ENCODE data around the gene MMP25. TPM values are rescaled to one million over a fixed set of nuclear protein-coding genes. Genes with fewer than 3 reads are reported as not detected.

MMP25 gene
- total RNA-seq, 2 experiments from 2014 or later = 0.63 to 5.6 TPM

DNA sequence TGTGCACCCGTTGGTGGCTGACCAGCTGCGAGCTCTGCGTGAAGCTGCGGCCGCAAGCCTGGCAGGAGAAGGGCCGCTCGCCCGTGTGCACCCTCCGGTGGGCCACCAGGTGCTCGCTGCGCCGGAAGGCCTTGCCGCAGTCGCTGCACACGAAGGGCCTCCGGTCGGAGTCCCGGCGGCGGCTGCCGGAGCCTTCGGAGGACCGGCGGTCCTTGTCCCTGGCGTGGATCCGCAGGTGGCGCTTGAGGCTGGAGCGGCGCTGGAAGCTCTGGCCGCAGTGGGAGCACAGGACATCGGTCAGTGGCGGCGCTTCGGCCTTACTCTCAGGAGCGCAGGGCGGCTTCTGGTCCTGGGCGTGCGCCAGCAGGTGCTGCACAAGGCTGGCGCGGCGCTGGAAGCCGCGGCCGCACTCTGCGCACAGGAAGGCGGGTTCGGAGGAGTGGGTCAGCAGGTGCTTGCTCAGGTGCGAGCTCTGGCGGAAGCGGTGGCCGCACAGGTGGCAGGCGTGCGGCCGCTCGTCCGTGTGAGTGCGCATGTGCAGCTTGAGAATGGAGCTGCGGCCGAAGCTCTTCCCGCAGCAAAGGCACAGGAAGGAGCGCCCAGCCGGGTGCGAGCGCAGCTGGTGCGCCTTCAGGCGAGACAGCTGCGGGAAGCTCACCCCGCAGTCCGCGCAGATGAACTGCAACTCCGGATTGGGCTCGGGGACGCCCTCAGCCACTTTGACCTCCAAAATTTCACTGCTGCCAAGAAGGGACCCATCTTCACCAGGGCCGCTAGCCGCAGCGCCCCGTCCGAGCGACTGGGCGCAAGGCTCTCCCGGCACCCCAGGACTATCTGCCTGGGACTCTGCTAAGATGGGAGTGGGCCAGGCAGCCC, 43.6 kb downstream of the MMP25 start:
- H3K4me2 ChIP-seq (ENCODE audit: low read length) = no peak overlapping the region
- intact Hi-C loops (cut with micrococcal nuclease; ENCODE audit: unreplicated experiment) = no loop called here
- POLR2A ChIA-PET = no interaction called here

DNA sequence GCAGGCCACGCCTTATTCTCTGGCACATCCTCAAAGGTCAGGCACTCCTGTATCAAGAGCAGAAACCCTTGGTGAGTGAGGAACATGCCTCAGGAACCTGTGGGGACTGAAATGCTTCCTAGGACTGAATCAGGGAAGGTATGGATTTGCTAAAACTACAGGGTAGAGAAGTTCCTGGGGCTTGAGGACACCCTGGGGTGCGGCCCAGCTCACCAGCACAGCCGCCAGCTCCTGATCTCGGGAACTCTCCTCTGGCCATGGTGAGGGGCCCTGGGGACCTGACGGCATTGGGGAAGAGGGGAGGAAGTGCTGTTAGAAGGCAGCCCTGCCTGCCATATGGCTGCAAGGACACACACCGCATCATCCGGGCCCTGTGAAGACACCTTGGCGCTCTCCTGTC, 45.2 kb downstream of the MMP25 start:
- POLR2A ChIA-PET = no interaction called here
- intact Hi-C loops (cut with micrococcal nuclease; ENCODE audit: unreplicated experiment) = no loop called here

More for the DNA sequence above, 43.6 kb downstream of the MMP25 start:
- H2AFZ ChIP-seq (ENCODE audit: low read length) = no peak overlapping the region
- H3K4me1 ChIP-seq (ENCODE audit: insufficient read depth, low read length, poor library complexity, severe bottlenecking) = peaks cover 15% of the 10 kb centered on the region
- no peaks in the 10 kb centered on the region for H3K36me3 ChIP-seq (ENCODE audit: insufficient read depth, low read length)
- BruUV-seq (replicated peaks) = no TSS peak
- CTCF ChIA-PET (ENCODE audit: unreplicated experiment) = no interaction called here
- no peaks in the 10 kb centered on the region for H3K79me2 ChIP-seq (ENCODE audit: insufficient read depth, low read depth, low read length)
- H3K9me3 ChIP-seq (ENCODE audit: low read length) = no peaks in the 10 kb centered on the region
- H3K4me3 ChIP-seq (ENCODE audit: low read depth, low read length, poor library complexity, severe bottlenecking) = no peak overlapping the region
- no peaks in the 10 kb centered on the region for H4K20me1 ChIP-seq (ENCODE audit: insufficient read depth, low read length)
- H3K27ac ChIP-seq (ENCODE audit: low read depth, low read length, poor library complexity, severe bottlenecking) = no peak overlapping the region
- H3K9me2 ChIP-seq (ENCODE audit: insufficient read depth, low read length) = no peaks in the 10 kb centered on the region
- no peak for DNase-seq (ENCODE audit: low spot score)
- TF ChIP-seq, protein P1, sequence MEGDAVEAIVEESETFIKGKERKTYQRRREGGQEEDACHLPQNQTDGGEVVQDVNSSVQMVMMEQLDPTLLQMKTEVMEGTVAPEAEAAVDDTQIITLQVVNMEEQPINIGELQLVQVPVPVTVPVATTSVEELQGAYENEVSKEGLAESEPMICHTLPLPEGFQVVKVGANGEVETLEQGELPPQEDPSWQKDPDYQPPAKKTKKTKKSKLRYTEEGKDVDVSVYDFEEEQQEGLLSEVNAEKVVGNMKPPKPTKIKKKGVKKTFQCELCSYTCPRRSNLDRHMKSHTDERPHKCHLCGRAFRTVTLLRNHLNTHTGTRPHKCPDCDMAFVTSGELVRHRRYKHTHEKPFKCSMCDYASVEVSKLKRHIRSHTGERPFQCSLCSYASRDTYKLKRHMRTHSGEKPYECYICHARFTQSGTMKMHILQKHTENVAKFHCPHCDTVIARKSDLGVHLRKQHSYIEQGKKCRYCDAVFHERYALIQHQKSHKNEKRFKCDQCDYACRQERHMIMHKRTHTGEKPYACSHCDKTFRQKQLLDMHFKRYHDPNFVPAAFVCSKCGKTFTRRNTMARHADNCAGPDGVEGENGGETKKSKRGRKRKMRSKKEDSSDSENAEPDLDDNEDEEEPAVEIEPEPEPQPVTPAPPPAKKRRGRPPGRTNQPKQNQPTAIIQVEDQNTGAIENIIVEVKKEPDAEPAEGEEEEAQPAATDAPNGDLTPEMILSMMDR (conservative IDR thresholded peaks at IDR 0.05; ENCODE audit: low read length) = no peak
- no peak for TF ChIP-seq EZH2phosphoT487 (IDR thresholded peaks at IDR 0.05; ENCODE audit: borderline replicate concordance, low read depth, low read length)

More for the DNA sequence above, 45.2 kb downstream of the MMP25 start:
- Histone ChIP-seq H2AFZ (ENCODE audit: low read length) (no peak overlapping the region), H3K9me3 (ENCODE audit: low read length) (no peaks in the 10 kb centered on the region), H3K27ac (ENCODE audit: low read depth, low read length, poor library complexity, severe bottlenecking) (no peak overlapping the region), H3K4me2 (ENCODE audit: low read length) (no peak overlapping the region), H3K36me3 (ENCODE audit: insufficient read depth, low read length) (no peaks in the 10 kb centered on the region), H4K20me1 (ENCODE audit: insufficient read depth, low read length) (no peaks in the 10 kb centered on the region), H3K4me1 (ENCODE audit: insufficient read depth, low read length, poor library complexity, severe bottlenecking) (peaks cover 26% of the 10 kb centered on the region), H3K4me3 (ENCODE audit: low read depth, low read length, poor library complexity, severe bottlenecking) (no peak overlapping the region), H3K9me2 (ENCODE audit: insufficient read depth, low read length) (no peaks in the 10 kb centered on the region), H3K79me2 (ENCODE audit: insufficient read depth, low read depth, low read length) (no peaks in the 10 kb centered on the region)
- DNase-seq (ENCODE audit: low spot score) = no peak
- TF ChIP-seq, protein P1 (conservative IDR thresholded peaks at IDR 0.05; ENCODE audit: low read length) = no peak
- TF ChIP-seq EZH2phosphoT487 (IDR thresholded peaks at IDR 0.05; ENCODE audit: borderline replicate concordance, low read depth, low read length) = no peak
- BruUV-seq (replicated peaks) = no TSS peak
- CTCF ChIA-PET (ENCODE audit: unreplicated experiment) = no interaction called here

Data from OCI-LY7 (cell line).